Testis (tissue), 3 donors: ENCODE data around the gene MKI67. TPM values are rescaled to one million over a fixed set of nuclear protein-coding genes. Genes with fewer than 3 reads are reported as not detected.

Source experiments
- DNase-seq: peaks from one replicate; pipeline ENCODE4 v3.0.0-alpha.2; 2019
- H3K27ac ChIP-seq, 2 donors: fragments of 200-600 bp; sonication (generic); one replicate each; pipeline ENCODE4 v1.5.1; 2019
- H3K27me3 ChIP-seq: fragments of 200-600 bp; sonication (generic); one replicate; pipeline ENCODE4 v1.5.1; 2019
- H3K36me3 ChIP-seq: fragments of 200-600 bp; sonication (generic); one replicate; pipeline ENCODE4 v1.5.1; 2017; ENCODE audit warnings: low read depth; ENCODE audit errors: missing control alignments
- H3K4me1 ChIP-seq: fragments of 200-600 bp; sonication (generic); one replicate; pipeline ENCODE4 v1.5.1; 2019
- H3K4me3 ChIP-seq, 2 donors: fragments of 200-600 bp; sonication (generic); one replicate each; pipeline ENCODE4 v1.5.1; 2017 to 2019
- H3K9me3 ChIP-seq: fragments of 200-600 bp; sonication (generic); one replicate; pipeline ENCODE4 v1.5.1; 2017
- POLR2A ChIP-seq: fragments of 450-650 bp; IDR thresholded peaks from one replicate; pipeline ENCODE4 v1.6.1; 2017; ENCODE audit warnings: antibody characterized with exemption, mild to moderate bottlenecking, moderate library complexity
- WGBS, 2 donors: methylation state at CpG; one replicate each; pipeline ENCODE4 v1.1.5; 2018; 5-methylcytosine and 5-hydroxymethylcytosine counted together
- intact Hi-C: fragments of 100-400 bp; cut with DNase I; formaldehyde crosslinking; loops from one replicate; pipeline ENCODE4 v1.15.1; 2023; ENCODE audit warnings: low total_unique reads
- polyA plus RNA-seq: library from polyadenylated mRNA; stranded (reverse); fragments of 350-450 nt; fragmentation: Illumina TruSeq; extraction: RNeasy Lipid Tissue Mini Kit (QIAGEN cat#74804); gene quantifications from one replicate; pipeline ENCODE4 v1.2.3, GENCODE V29; 2014; ENCODE audit warnings: low read depth, low replicate concordance; ENCODE audit not compliant: insufficient read depth
- total RNA-seq, 2 donors: library from RNA; depleted of rRNA; stranded (reverse); fragments of >200 nt; gene quantifications; one replicate each; pipeline ENCODE4 v1.2.3, GENCODE V29; 2016
- TF ChIP-seq, protein P1 (sequence below), 3 experiments: fragments of 450-650 bp in 2 of 3; fragments of 200-600 bp in 1 of 3; sonication (generic) in 1 of 3; IDR thresholded peaks; one replicate each; pipeline ENCODE4 v1.5.1; 2016 to 2019; ENCODE audit warnings: antibody characterized with exemption in 3 of 3, mild to moderate bottlenecking in 2 of 3, moderate library complexity in 1 of 3

The MKI67 gene
- total and polyA plus RNA-seq, 3 donors from 2014 or later = 4.0 to 7.2 (median 4.5) TPM

- WGBS, 2 donors = 89 to 95% methylated on average over 5 of the region's 5 CpGs
- Histone ChIP-seq H3K4me3 (no peak overlapping the region), H3K27ac (no peak overlapping the region), H3K36me3 (no peaks in the 10 kb centered on the region), H3K4me1 (no peaks in the 10 kb centered on the region), H3K9me3 (no peaks in the 10 kb centered on the region), H3K27me3 (no peaks in the 10 kb centered on the region)
- TF ChIP-seq POLR2A = no peak
- TF ChIP-seq, protein P1, sequence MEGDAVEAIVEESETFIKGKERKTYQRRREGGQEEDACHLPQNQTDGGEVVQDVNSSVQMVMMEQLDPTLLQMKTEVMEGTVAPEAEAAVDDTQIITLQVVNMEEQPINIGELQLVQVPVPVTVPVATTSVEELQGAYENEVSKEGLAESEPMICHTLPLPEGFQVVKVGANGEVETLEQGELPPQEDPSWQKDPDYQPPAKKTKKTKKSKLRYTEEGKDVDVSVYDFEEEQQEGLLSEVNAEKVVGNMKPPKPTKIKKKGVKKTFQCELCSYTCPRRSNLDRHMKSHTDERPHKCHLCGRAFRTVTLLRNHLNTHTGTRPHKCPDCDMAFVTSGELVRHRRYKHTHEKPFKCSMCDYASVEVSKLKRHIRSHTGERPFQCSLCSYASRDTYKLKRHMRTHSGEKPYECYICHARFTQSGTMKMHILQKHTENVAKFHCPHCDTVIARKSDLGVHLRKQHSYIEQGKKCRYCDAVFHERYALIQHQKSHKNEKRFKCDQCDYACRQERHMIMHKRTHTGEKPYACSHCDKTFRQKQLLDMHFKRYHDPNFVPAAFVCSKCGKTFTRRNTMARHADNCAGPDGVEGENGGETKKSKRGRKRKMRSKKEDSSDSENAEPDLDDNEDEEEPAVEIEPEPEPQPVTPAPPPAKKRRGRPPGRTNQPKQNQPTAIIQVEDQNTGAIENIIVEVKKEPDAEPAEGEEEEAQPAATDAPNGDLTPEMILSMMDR (IDR thresholded peaks at IDR 0.05) = no peak
- no peak for DNase-seq
- intact Hi-C loops = no loop called here
These were observed 37.5 kb upstream of the MKI67 start for GRCh38 chr10:128163701-128164100.

GRCh38 chr10:128161031-128161430 is 34.8 kb upstream of the MKI67 start:
- 75 to 92% methylated on average over 7 of the region's 7 CpGs for WGBS, 2 donors

DNA sequence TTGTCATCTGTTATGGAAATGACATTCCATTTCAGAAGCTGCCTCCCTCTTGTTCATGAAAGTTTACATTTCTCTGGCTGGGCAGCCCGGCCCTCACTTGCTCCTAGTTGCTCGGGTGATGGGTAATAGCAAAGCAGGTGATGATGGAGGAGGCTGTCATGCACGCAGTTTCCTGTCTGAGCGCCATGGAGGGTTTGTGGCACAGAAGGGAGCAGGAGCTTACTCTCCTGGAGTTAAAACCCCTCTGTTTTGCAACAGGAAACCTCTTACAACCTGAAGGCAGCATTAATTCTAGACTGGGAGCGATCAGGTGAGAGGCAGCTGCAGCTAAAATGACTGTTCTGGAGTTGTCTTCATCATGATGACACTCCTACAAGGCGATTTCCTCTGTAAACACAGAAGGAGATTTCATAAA is 34.1 kb upstream of the MKI67 start:
- Histone ChIP-seq H3K4me3 (no peak overlapping the region), H3K27ac (no peak overlapping the region), H3K36me3 (no peaks in the 10 kb centered on the region), H3K9me3 (no peaks in the 10 kb centered on the region), H3K27me3 (no peaks in the 10 kb centered on the region), H3K4me1 (no peaks in the 10 kb centered on the region)
- DNase-seq = no peak
- TF ChIP-seq, protein P1 (IDR thresholded peaks at IDR 0.05) = no peak
- no peak for TF ChIP-seq POLR2A
- 58 to 71% methylated on average over 6 of the region's 6 CpGs for WGBS, 2 donors
- intact Hi-C loops = no loop called here

More at GRCh38 chr10:128161031-128161430, 34.8 kb upstream of the MKI67 start:
- Histone ChIP-seq H3K4me3 (no peak overlapping the region), H3K9me3 (no peaks in the 10 kb centered on the region), H3K27me3 (no peaks in the 10 kb centered on the region), H3K27ac (no peak overlapping the region), H3K36me3 (no peaks in the 10 kb centered on the region), H3K4me1 (no peaks in the 10 kb centered on the region)
- intact Hi-C loops = no loop called here
- TF ChIP-seq, protein P1 (IDR thresholded peaks at IDR 0.05) = no peak
- TF ChIP-seq POLR2A = no peak
- DNase-seq = no peak

DNA sequence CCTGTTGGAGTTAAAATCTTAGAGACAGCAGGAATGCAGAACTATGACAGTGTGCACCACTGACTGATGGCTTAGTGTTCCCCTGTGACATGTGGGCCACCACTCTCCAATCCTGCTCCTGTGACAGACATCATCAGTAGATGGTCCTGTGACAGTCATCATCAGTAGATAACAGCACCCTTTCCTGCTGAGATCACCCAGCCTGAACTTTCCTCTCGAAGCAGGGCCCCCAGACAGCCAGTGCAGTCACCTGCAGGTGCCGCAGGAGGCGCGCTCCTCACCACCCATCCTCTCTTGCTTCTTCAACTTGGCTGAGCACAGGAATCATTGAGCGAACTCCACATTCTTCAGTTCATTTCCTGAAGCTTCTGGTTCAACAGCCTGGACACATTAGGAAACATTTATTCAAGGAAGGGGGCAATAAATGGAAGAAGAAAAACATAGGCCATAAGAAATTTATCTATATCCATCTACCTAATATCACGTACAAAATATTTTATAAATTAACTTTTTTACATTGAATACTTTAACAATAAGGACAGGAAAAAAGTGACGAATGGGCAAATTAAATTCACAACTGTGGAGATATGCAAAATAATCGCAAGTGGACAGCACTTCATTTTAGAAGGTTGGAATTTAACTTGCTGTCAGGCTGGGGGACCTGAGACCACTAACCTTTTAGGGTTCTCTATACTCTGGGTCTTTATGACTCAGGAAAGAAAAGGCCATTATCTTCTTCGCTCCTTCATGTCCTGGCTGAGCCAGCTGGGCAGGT is 32.0 kb upstream of the MKI67 start:
- Histone ChIP-seq H3K9me3 (no peaks in the 10 kb centered on the region), H3K4me1 (no peaks in the 10 kb centered on the region), H3K27ac (no peak overlapping the region), H3K27me3 (no peaks in the 10 kb centered on the region), H3K4me3 (no peak overlapping the region), H3K36me3 (no peaks in the 10 kb centered on the region)
- TF ChIP-seq POLR2A = no peak
- TF ChIP-seq, protein P1 (IDR thresholded peaks at IDR 0.05) = no peak
- intact Hi-C loops = no loop called here
- no peak for DNase-seq
- 90 to 91% methylated on average over 9 of the region's 9 CpGs for WGBS, 2 donors
